CD4-positive, alpha-beta T cell treated with Interleukin-17A for 4 hours (primary cell): Measurements from ENCODE around the gene LHX1.

Source experiments
- DNase-seq: peaks from one replicate; pipeline ENCODE4 v3.0.0-alpha.2; 2020; ENCODE audit warnings: mixed read lengths

The LHX1 gene

DNA sequence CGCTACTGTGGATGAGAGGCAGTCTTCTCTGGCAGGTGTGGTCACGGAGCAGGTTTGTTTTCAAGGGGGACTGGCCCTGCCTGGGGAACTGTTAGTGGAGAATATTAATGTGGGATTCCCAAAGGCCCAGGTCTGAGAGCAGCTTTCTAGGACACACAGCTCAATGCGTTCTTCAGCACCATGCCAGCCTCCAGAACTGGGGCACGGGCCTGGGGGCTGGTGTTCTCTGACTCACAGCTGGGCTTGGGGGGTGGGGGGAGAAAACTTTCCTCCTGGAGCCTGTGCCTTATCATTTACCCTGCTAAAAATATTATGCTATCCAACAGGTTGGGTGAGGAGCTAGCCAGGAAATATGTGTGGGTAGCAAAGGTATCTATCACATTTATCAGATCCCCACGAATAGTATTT, 13.5 kb upstream of the LHX1 start:
- no peak for DNase-seq

DNA sequence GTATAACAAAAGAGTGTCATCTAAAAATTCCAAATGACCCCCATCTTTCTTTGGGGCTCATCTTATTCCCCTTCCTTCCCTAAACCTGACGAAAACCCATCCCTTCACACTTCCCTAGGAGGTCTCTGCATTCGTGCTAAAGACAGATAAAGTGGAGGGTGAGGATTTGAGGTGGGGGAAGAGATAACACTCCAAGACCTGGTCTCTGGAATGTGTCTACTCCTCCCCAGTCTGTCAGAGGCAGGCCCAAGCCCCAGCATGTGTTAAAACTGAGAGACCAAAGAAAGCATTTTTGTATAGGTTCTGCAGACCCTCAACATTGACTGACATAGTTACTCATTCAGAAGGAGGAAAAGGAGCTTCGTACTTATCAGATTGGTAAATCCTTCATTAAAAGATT, 11.0 kb upstream of the LHX1 start:
- DNase-seq: no peak

DNA sequence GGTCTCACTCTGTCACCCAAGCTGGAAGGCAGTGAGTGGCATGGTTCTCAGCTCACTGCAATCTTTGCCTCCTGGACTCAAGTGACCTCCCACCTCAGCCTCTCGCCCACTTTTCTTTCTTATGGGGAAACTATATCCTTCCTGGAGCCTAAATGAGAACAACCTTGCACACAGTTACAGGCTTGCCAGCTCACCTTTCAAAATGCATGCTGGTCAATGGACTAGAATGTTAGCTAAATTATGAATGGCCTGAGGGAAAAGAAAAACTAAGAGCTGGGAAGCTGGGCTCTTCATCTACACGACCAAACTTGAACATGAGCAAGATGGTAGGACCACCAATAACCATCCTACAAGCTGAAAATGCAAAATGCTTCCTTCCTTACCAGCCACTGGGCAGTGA, 10.6 kb upstream of the LHX1 start:
- no peak for DNase-seq

DNA sequence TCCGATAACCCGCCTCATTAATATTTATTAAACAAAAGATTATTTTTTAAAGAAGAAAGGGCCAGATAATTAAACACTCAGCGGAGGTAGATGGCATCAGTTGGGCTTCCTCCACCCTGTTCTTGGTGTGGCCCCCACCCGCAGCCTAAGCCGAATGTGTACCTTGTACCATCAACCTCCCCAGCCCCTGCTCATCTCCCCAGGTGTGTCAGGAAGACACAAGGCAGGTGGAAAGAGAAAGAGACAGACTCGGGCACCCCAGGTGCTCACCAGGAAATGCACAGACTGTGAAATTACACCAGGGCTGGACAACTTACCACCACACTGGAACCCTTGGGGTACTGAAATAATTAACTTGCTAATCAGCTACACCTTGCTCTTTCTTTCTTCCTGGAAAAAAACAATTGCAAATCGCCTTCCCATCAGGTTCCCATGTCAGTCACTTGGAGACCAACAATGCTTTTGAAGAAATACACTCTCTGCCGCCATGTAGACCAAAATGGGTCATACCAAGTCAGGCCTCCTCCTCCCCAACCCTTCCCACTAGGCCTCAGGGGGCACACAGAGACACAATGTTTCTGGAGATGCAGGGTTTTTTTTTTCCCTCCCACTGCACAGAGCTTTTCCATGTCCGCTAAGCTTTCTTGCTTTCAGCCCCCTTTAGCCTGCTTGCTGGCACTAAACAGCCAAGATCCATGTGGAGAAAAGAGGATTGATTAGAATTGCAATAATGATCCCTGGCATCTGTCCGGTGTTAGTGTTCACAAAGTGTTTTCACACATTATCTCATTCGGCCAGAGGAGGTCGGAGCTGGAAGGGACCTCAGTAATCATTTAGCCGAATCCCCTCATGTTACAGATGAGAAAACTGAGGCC, 8.6 kb upstream of the LHX1 start:
- no peak for DNase-seq

DNA sequence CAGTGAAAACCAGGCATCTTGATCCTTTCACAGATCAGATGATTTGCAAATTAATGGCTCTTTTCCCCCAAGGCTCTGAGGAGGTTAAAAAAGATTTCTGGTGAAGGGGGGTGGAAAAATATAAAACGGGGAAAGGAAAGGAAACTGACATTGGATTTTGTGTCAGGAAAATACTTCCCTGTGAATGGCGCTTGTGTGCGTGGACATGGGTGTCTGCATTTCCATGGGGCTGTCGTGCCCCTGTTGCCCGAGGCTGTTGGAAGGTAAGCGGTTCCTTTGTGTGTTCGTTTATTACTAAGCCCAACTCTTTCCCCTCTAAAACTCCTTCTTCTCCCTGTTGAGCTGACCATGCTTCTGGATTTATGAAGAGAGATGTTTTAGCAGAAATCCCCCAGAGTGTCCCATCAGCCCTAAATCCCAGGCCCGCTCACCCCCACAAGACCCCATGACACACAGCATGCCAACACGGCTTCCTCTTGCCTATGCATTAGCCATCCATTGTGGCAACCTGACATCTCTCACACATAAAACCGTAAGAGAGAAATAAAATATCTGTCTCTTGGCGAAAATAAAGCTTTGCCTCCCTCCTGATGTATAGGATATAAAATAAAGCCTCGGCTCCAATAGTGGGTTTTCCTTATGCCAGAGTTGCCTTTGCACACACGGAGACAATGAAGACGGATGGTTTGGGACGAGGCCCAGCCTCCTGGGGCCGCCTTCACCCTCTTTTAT, 7.3 kb upstream of the LHX1 start:
- no peak for DNase-seq

DNA sequence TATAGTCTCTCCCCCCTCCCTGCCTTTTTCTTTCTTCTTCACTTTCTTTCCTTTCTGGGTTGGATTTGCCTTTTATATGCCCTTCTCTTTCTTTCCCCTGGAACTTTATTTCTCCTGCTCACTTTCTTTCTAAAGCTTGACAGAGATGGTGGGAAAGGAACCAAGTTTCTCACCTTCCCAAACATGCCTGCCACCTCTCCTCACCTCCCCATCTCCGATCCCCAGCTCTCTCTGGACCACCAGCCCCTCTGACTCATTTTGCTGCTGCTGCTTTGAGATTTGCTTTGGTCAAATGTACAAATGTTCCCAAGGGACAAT, 6.7 kb upstream of the LHX1 start:
- no peak for DNase-seq

DNA sequence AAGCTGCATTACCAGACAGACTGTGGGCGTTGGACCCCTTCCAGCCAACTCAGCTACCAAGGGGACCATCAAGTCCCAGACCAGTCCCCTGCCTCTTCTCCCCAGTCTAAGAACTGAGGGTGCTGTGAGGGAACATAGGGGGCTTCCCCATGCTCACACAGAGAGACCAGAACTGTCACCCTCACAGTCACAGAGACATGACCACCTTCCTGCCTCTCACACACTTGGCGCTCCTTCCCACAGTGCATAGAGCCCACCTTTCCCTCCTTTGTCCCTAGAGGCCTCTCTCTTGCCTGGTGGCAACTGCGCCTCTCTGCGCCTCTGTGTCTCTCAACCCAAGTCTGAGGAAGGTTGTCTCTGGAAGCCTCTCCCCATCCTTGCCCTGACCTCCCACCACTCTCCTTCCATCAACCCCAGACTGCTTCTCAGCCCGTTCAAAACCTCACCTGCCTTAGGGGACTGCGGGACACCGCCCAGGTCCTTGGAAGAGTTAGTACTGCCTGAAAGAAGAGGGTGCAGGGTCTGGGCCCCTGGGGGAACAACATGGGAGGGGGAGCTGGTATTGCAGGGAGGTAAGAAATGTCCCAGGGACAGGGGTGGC, 6.1 kb upstream of the LHX1 start:
- DNase-seq: no peak

DNA sequence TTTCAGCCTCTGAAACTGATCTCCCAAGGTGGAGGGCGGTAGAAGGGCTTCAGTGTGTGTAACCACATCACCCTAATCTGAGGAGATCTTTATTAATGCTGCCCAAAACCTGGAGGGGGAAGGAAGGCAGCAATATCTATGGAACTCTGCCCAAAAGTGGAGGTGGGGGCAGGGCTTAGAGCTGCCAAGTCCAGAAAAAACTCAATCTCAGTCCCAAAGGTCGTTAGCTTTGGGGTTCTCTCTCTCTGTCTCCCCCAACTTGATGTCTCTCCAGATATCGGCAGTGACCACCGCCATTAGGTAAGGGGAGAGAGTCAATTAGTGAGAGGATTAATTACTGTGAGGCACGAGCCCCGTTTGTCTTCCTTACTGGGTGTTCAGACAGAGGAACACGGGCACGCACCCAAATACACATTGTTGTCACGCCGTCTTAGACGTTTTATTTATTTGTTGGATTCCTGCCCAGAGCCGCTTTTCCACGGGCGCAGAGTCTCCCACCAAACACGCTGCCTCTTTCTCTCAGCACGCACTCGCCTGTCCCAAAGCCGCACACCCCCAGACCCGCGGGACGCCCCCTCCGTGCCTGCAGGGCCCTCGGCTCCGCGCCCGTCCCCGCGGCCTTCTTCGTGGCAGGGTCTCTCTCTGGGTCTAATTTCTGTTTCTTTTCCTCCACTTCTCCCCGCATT, 5.4 kb upstream of the LHX1 start:
- no peak for DNase-seq

DNA sequence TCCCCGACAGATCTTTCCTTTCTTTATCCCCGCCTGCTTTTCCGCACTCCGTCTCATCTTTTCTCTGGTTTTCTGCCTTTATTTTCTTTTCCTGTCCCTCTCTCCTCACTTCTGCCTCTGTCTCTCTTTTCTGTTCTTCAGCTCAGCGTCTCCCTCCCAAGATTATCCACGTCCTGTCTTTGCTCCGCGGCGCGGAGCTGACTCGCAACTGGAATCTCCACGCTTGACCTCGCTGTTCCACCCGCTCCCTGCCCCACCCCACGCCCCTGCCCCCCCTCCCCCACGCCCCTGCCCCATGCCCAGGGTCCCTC, 4.9 kb upstream of the LHX1 start:
- DNase-seq: no peak

DNA sequence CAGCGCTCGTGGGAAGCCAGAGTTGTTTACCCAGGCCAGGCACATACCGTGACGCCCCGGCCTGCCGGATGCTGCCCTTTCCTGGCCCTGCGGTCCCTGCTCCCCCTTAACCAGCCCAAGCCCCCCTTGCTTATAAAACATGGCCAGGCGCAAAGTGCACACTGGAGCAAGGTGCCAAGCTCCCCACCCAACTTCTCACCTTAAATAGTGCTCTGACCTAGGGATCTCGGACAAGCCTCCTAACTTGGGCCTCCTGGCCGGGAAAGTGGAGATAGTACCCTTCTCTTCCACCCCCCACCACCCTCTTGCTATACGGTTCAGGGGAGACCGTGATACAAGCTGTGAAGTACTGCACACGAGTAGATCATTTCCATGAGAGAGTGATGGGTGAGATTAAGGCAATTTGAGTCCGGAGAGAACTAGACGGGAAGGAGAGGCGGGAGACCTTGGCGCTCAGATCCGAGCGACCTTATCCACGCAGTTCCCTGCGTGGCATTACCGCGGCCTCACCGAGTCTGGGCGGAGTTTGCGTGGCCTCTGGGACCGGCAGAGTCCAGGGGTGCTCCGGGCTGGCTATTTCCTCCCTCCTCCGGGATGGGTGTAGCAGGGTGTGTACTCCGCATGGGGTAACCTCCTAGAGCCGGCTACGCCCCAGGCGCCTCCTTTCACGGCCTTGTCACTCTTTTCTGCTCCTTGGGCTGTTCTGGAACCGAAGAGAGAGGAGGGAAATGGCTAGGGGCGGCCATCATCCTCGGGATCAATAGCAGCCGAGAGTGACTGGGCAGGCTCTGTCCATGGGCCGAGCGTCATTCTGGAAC, 4.4 kb upstream of the LHX1 start:
- no peak for DNase-seq

DNA sequence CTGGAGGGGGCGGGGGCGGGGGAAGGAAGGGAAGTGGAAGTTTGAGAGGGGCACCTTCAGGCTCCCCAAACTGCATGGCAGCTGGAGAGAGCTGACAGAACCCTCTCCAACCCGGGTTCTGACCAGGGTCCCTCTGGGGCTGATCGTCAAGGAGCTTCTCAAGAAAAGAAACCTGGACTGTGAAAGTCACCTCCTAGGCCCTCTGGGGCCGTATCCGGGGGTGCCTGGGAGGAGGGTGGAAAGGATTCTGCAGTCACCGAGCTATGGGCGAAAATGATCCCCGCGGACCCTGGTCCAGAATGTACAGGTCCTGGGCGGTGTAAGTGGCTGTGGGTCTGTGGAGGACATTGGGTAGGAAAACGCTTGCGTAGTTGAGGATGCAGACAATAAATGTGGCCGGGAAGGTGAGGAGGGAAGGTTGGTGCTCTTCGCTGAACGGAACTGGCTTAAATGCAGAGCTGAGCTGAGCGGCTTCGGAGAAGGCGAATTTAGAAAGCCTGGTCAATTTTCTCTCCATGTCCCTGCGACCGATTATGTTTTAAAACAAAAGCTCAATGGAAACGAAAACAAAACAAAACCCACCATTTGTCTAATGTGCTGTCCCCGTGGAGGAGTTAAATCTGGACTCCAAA, 3.6 kb upstream of the LHX1 start:
- DNase-seq: no peak

DNA sequence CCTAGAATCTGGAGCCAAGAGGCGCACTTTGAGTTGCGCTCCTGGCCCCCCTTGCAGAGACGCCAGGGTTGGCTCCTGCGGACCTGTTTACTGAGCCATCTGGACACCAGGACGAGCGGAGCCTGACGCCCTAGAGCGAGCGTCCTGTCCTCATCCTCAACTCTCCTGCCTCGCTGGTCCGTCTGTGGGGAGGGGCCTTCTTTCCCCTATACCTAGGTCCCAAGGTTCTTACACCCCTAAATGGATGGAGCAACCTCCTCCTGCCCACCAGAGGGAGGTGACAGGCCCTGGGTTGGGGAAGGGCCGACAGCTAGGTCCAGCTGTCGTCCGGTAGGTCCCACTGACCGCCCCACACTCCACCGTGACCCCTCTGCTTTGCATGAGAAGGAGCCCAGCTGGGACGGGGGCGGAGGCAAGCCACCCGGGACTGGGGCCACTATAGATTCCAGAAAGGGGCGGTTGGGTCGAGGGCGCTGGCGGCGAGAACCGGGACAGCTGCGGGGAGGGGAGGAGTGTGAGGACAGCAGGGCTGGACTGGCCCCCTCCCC, 3.1 kb upstream of the LHX1 start:
- no peak for DNase-seq

DNA sequence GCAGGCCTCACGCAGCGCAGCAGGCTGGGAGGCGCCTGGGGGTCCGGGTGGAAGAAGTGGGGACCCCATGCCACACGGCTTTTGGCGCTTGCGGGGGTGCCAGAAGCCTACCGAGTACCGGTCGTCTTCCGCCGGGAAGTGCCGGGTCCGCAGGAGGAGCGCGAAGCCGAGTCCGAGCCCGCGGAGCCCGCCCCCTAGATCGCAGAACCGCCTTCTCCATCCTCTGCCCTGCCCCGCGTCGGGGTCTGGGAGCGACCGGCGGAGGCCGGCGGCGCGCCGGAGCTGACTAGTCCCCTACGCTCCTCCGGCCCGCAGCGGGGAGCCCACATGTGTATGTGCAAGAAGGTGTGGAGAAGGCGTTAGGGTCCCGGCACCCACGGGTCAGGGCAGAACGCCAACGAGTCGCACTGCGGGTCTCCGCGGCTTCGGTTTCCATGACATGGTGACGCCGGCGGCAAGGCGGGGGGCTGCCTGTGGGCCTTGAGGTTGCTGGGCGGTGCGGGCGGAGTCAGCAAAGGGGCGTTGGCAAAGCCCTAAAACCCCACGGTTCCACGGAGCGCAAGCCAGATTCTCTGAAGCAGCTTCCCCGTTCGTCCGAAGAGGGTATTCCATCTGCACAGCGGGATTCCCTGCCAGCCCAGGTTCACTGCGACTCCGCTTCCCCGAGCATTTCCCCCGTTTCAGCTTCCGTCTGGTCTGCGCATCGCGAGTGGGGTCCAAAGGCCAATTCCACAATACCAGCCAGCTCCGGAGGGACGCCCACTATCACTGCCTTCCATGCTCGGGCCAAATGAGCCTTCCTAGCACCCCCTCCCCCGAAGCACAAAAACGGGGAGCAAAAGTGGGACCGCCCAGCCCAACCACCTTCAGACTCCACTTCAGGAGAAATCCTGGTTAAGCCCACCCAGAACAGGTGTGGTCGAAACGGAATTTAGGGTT, 2.3 kb upstream of the LHX1 start:
- DNase-seq: peak; percentile 30

DNA sequence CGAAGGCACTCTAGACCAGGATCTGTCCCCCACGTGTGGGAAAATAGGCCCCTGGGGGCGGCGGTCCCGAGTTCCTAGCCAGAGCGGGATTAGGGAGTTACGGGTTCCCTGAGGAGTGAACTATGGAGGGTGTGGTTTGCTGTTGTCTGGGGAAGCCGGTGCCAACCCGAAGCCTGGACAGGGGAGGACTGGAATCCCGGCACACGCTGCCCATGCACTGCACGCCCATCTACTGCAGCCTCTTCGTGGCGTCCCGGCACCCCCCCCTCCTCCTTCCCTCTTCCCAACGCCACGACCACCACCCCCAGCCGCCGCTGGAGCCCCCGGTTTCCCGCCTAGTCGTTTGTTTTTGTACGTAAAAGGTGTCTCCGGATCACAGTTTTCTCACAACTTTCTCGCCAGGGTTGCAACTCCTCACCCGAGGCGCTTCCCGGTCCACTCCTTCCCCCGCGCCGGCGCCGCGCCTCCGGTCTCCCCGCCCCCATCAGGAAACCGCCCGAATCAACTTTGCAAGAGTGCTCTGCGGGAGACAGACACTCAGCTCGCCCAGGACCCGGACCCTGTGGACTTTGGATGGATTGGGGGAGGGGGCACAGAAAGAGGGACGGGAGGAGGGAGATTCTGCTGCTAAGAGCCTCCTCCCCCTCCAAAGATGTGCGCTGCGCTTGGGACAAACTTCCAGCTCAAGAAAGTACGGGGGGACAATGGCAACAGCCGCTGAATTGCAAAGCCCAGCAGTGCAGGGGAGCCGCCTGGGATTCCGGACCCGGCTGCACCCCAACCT, 1.4 kb upstream of the LHX1 start:
- DNase-seq: peak; percentile 26

DNA sequence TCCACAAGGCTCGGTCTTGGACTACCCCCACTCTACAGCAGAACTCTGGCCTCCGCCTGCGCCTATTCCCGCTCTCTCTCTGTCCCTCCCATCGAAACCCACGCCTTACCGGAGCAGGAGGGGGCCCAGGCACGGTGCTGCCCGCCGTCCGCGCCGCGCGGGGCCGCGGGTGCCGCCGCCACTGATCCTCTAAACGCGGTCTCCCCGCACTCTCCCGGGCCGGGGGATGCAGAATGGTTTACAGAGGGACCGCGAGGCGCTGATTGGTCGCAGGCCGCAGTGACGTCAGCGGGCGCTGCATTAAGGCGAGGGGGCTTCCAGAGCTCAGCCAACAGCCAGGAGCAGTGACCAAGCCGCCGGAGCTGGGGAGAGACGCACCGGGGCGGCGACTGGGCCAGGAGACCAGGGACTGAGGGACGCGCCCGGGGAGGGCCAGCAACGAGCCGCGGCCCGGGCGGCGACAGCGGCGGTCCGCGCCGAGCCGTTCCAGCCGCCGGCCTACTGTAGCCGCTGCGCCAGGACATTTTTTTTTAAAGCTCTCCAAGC, 747 bp upstream of the LHX1 start:
- no peak for DNase-seq

DNA sequence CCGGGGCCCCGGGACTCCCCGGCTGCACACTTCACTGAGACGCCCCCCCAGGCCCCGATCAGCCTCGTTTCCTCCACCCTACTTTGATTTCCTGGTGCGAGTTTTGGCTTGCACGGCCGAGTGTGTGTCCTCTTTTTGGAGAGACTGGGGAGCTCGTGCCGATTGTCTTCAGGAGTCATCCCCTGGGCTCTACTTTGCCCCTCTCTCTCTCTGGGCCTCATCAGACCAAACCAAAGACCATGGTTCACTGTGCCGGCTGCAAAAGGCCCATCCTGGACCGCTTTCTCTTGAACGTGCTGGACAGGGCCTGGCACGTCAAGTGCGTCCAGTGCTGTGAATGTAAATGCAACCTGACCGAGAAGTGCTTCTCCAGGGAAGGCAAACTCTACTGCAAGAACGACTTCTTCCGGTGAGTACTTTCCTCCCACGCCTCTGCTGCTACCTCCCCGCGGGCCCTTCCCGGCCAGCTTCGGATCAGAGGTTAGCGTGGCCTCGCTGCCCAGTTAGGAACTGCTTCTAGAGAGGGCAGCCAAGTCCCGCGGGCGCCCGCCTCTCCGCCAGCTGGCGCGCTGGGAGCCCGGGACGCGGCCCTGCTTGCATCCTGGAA, 787 bp downstream of the LHX1 start:
- DNase-seq: peak; percentile 27

DNA sequence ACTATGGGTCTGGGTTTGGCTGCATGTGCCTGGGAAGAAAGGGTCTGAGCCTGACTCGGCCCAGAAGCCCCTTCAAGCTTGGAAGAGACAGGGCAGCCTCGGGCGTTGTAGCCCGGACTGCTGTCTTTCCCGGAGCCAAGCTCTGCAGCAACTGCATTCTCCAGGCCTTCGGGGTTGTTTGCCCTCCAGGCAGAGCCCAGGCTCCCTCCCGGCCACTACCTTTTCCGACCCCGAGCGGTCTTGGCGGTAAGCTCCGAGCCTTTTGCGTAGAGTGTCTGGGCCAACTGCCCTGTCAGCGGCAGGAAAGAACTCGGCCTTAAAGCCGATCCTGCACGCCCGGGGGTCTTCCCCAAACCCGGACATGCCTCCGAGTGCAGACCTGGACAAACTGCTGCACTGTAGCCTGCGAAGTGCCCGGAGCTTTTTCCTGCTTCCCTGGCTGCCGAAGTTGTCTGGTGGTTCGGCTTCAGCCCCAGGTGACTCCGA, 1.3 kb downstream of the LHX1 start:
- no peak for DNase-seq

DNA sequence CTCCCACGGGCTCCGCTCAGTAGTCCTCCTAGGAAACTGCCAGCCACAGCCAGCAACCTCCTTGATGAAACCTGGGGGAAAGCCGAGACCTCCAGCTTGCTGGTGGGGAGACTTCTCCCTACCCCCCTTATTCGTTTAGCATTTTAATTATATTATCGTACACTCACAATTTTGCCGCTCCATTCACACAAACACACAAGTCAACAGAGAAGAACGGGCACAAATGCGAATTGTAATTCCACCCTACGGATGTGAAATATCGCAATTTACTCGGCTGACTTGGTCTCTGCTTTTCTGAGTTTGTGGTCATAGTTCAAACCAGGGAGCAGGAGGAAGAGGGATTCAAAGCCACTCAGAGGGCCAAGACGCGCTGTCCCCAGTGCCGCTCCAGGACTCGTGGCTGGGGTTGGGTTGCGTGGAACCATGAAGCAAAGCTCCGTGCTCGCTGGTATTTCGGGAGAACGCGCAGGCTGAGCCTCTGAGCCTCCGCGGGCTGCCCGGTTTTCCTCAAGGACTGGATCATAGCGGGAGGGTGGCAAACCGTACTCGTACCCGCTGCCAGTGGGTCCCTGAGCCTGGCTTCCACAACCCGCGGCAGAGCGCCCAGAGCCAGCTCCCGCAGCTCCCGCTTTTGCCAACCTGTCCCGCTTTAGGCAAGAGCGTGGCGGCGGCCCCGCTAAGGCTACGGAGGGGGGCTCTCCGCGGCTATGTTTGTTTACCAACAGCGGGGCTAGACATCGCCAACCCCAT, 2.0 kb downstream of the LHX1 start:
- no peak for DNase-seq
